KOPT-K1 (cell line): ENCODE results near the gene GOLGA3.

Experiments used
- H3K27ac ChIP-seq: fragments of 200-600 bp; sonication (generic); 2 replicates; pipeline ENCODE4 v1.5.1; 2016; ENCODE audit warnings: antibody characterized with exemption, mild to moderate bottlenecking, low read depth, low read length; ENCODE audit not compliant: poor library complexity, severe bottlenecking
- H3K36me3 ChIP-seq: fragments of 200-600 bp; sonication (generic); 2 replicates; pipeline ENCODE4 v1.5.1; 2017; ENCODE audit warnings: antibody characterized with exemption, mild to moderate bottlenecking, low read length, moderate library complexity; ENCODE audit not compliant: insufficient read depth
- H3K9me3 ChIP-seq: fragments of 200-600 bp; sonication (generic); 2 replicates; pipeline ENCODE4 v1.5.1; 2017; ENCODE audit warnings: antibody characterized with exemption, low read length, mild to moderate bottlenecking; ENCODE audit not compliant: insufficient read depth, poor library complexity, severe bottlenecking

Gene GOLGA3

DNA sequence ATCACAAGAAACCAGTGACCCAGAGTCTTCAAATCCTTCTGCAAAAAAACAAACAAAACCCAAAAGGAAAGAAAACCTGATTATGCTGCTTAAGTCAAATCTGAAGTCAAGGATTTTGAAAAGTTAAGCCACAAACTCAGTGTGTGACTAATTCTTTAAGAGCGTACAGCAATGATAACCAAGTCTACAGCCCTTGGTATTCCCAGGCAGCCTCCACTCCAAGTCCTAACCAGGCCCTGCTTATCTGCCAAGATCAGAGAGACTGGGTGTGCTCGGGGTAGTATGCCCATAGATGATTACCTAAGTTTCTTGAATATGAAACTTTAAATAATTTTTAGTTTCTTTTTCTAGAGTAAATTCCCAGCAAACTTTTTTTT is 104.9 kb downstream of the GOLGA3 start:
- H3K27ac ChIP-seq: no peak overlapping the region
- H3K36me3 ChIP-seq: peaks cover 100% of the 10 kb centered on the region
- H3K9me3 ChIP-seq: no peaks in the 10 kb centered on the region

DNA sequence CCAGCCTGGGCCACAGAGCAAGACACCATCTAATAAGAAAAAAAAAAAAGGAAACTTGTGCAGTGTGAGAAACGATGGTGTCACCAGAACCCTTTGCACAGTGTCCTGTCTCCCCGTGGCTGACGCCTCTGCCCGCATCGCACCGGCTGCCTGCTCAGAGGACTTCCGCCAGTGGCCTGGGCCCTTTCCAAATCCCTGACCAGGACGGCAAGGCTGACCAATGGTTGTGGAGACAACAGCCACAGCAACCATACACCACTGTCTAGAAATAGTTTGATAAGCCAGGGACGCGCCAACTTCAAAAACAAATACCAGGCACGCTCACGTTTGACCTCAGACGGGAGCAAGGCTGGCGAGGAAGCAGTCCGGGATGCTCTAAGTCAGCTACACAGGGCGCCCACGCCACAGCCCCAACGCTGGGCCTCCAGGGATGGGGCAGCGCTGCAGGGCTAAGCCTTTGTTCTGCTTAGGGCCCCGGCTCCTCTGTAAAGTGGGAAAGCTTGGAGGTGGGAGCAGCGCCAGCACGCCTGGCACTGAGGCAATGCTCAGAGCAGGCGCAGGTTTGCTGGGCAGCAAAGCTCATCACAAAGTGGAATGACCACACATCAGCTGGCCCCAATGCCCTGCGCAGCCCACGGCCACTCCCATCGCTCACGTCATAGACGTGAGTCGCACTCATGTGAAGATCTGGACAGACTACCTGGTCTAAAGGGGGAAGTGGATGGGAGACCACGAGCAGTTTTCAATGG is 105.5 kb downstream of the GOLGA3 start:
- Histone ChIP-seq H3K27ac (no peak overlapping the region), H3K36me3 (peaks cover 98% of the 10 kb centered on the region), H3K9me3 (no peaks in the 10 kb centered on the region)

DNA sequence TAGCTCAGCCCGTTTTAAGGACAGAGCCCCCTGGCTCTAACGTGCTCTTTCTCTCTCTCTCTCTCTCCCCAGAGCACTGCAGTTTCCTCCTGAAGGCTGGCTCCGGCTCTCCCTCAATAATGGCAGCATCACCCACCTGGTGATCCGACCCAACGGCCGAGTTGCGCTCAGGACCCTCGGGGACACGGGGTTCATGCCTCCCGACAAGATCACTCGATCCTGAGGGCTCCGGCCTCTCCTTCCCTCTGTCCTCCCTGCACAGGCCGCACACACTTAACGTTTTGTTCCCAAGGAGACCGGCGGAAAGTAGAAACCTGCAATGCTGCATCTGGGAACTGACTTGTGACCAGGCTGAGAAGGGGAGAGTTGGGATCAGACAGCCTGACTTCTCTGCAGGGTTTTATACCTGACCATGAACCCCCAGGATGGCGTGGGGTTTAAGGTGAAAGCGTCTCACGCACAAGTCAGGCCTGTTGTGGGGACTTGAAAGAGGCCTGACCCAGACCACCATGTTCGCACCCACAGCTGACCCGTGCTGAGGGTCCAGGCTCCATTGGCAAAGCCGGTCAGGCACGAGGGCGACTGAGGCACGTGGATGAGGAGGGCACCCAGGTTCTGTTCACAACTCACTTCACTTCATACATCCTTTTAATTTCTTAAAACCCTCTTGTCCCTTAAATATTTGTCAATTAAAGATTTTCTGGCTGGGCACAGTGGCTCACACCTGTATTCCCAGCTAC is 107.9 kb downstream of the GOLGA3 start:
- Histone ChIP-seq H3K9me3 (no peaks in the 10 kb centered on the region), H3K36me3 (peaks cover 98% of the 10 kb centered on the region), H3K27ac (no peak overlapping the region)

- no peaks in the 10 kb centered on the region for H3K9me3 ChIP-seq
- peaks cover 97% of the 10 kb centered on the region for H3K36me3 ChIP-seq
- H3K27ac ChIP-seq: no peak overlapping the region
Observed at GRCh38 chr12:132719954-132720324, 108.7 kb downstream of the GOLGA3 start.

DNA sequence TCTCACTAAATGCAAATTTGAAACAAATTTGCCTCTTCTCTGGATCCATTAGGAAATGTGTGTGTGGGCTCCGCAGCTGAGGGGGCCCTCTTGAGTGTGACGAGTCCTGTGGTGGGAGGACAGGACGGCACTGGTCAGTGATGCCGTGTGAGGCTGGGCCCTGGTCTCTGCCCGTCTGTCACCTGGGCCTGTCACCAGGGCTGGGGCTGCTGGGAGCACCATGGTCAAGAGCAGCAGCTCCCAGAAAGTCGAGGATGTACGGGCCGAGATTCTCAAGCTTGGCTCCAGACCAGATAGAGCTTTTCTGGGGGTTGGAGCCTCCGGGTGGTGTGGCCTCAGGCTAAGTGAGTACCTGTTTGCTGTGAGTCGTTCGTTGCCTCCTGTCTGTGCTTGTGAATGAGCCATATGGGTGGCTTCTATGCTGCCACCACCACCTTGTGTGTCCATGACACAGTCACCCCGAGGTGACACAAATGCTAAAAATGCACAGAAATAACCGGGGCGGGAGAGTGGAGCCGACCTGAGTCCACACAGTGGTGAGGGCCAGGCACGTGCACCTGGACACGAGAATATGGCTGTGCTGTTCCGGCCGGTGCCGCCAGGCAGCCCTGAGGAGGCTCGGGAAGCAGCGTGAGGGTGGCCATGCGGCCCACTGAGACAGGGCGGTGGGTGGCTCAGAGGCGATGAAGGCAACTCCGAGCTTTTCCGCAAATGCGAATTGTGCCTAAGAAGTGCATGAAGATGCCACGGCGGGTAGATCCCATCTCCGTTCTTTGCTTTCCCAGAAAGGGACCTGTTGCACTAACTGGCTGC is 109.3 kb downstream of the GOLGA3 start:
- Histone ChIP-seq H3K36me3 (peaks cover 97% of the 10 kb centered on the region), H3K27ac (no peak overlapping the region), H3K9me3 (no peaks in the 10 kb centered on the region)
